Measurements from ENCODE around the gene CHMP4A.

The CHMP4A gene

DNA sequence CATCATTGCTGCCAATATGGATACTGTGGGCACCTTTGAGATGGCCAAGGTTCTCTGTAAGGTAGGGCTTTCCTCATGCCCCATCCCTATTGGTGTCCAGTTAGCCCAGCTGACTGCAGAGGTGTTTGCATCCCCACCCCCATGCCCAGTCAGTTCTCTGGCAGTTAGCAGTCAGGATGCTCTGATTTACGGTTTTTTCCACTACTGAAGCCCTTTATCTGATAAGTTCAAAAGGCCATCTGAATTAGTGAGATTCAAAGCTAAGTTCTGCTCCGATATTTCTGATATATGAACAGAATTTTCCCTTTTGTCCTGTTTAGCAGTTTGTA, 20.2 kb upstream of the CHMP4A start:
- TF ChIP-seq SUZ12 (IDR thresholded peaks at IDR 0.05) = no peak
- no peak for TF ChIP-seq FOXA1 (IDR thresholded peaks at IDR 0.05)
- TF ChIP-seq FOXM1 (IDR thresholded peaks at IDR 0.05; ENCODE audit: borderline replicate concordance) = no peak
- TF ChIP-seq, protein P1, sequence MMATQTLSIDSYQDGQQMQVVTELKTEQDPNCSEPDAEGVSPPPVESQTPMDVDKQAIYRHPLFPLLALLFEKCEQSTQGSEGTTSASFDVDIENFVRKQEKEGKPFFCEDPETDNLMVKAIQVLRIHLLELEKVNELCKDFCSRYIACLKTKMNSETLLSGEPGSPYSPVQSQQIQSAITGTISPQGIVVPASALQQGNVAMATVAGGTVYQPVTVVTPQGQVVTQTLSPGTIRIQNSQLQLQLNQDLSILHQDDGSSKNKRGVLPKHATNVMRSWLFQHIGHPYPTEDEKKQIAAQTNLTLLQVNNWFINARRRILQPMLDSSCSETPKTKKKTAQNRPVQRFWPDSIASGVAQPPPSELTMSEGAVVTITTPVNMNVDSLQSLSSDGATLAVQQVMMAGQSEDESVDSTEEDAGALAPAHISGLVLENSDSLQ (IDR thresholded peaks at IDR 0.05) = peak; percentile 47
- no peak for TF ChIP-seq BHLHE40 (IDR thresholded peaks at IDR 0.05; ENCODE audit: borderline replicate concordance)
- no peak for TF ChIP-seq LEF1 (IDR thresholded peaks at IDR 0.05; ENCODE audit: borderline replicate concordance)
- no peak for TF ChIP-seq FOXK2 (IDR thresholded peaks at IDR 0.05)
- POLR2A ChIA-PET = interaction anchor here (1.6 to 2.3 kb wide), 2 partner anchors 9 to 20 kb away, joined by 6 to 13 read pairs; partner anchors contain the start of genes CHMP4A and TINF2
- no peak for DNase-seq (ENCODE audit: extremely low spot score)
- CTCF ChIA-PET = no interaction called here

DNA sequence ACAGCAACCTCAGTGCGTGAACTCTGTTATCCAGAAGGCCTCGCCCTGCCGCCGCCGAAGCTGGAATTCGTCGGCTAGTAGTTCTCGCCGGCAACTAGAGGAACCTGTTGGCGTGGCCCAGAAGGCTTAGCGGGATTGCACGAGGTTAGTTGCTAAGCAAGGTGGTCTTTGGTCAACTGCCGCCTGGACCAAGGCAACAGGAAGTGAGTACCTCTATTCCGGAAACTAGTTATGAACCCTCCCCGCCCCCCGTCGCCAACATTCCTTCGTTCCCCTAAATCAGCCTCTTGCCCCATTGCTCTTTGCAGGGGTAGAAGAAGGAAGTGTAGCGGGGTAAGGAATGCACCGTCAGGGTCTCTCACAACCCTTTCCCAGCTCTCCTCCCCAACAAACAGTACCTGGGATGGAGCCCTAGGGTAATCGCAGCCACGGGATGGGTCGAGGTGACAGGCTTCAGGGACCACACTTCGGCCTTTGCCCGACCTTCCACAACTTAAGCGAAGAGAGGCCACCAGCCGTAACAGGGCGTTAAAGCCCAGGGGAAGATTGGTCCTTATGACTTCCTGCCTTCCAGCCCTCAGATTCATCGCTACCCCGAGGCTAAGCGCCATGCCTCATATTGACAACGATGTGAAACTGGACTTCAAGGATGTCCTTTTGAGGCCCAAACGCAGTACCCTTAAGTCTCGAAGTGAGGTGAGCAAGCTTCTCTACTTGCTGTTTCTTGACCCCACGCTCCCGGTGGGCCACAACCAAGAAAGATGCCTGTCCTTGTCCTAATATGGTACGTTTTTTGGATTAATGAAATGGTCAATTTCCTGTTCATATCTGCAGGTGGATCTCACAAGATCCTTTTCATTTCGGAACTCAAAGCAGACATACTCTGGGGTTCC, 19.6 kb upstream of the CHMP4A start, which contains the start of gene GMPR2:
GMPR2 (plus strand) TSS at position 285 of the 893 bp plus-strand sequence; CDS start at position 610, 325 bp downstream.
- no peak for DNase-seq (ENCODE audit: extremely low spot score)
- CTCF ChIA-PET = interaction anchor here (0.6 kb wide), 1 partner anchor 14 kb away, joined by 3 read pairs; no protein-coding TSS in a partner anchor
- no peak for TF ChIP-seq ARNT (IDR thresholded peaks at IDR 0.05)
- no peak for TF ChIP-seq FOXA1 (IDR thresholded peaks at IDR 0.05)
- no peak for TF ChIP-seq FOXK2 (IDR thresholded peaks at IDR 0.05)
- peak; percentile 15; the same call in 1 of the 2 replicates for TF ChIP-seq ELF4 (IDR thresholded peaks at IDR 0.05)
- TF ChIP-seq L3MBTL2 (conservative IDR thresholded peaks at IDR 0.05) = peak; percentile 79
- TF ChIP-seq FOXM1 (IDR thresholded peaks at IDR 0.05; ENCODE audit: borderline replicate concordance) = no peak
- TF ChIP-seq HDGF (IDR thresholded peaks at IDR 0.05; ENCODE audit: borderline replicate concordance) = no peak
- POLR2A ChIA-PET = interaction anchor here (0.6 to 2.3 kb wide), 4 partner anchors 9 to 86 kb away, joined by 3 to 13 read pairs (median 4); partner anchors contain the start of genes CHMP4A, PSME2, RNF31 and TINF2

DNA sequence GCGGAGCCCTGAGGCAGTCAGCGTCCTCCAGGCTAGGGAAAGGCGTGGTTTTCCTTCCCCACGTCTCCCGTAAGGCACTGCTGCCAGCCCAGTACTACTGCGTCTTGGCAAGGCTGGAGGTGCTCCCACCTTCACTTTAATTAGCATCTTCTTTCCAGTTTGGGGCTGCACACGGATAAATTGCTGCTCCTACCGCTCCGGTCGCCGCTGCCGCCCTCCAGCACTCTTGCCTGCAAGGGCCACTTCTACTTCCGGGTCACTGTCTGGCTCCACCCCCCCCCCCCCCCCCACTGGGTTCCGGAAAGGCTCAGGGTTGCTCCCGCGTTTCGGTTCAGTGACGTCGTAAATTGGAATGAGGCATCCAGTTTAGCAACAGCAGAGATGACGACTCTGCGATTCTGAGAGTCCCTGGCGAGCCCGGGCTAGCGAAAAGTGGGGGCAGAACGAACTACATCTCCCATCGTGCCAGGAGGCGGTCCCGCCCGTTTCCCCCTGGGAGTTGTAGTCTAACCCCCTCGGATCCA, 18.9 kb upstream of the CHMP4A start, which contains the start of gene NEDD8:
NEDD8 (minus strand) TSS at position 247 of the 524 bp plus-strand sequence; CDS start at position 147, 100 bp downstream.
- TF ChIP-seq SUZ12 (IDR thresholded peaks at IDR 0.05) (peak; percentile 75), ELF4 (IDR thresholded peaks at IDR 0.05) (peak; percentile 69; the same call in 1 of the 2 replicates), L3MBTL2 (conservative IDR thresholded peaks at IDR 0.05) (no peak), FOXK2 (IDR thresholded peaks at IDR 0.05) (no peak), SP1 (IDR thresholded peaks at IDR 0.05) (no peak)
- CTCF ChIA-PET = no interaction called here
- peak; percentile 89 for DNase-seq (ENCODE audit: extremely low spot score)
- POLR2A ChIA-PET = interaction anchor here (0.6 to 2.3 kb wide), 4 partner anchors 10 to 85 kb away, joined by 3 to 13 read pairs (median 4); partner anchors contain the start of genes CHMP4A, PSME2, RNF31 and TINF2

DNA sequence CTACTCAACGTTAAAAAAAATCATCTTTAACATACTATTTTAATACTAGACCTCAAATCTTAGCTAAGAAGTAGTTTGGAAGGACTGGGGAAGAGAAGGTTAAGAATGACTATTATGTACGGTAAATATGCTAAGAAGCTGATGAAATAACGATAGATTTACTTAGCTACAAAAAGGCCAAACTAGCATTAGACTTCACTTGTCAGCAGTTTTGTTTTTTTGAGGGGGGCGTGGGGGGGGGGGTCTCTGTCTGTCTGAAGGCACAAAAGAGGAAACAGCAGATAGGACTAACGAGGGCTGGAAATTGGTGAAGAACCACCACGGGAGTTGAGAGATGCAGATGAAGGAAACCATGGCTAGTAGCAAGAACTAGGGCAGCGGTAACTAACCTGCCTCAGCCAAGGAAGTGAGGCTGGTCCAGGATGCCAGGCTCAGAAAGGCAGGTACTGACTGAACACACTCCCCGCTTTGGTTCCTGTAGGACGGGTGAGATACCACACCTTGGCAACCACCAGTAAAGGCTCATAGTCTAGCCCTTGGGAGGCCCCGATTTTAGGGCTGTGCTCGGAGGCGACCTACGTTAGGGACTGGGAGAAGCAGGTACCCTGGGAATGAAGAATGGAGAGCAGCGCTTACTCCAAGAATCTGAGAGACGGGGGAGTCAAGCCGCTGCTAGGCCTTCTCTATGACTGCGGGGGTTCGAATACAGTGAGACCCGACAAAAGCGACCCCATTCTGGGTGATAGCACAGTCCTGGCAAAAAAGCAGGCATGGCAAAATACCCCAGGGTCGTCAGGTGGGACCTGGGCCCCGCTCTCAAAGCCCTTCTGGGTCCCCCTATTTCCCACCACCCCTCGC, 18.2 kb upstream of the CHMP4A start:
- POLR2A ChIA-PET = interaction anchor here (1.0 to 1.4 kb wide), 2 partner anchors 11 to 18 kb away, joined by 4 to 8 read pairs; partner anchors contain the start of genes CHMP4A and TINF2
- no peak for DNase-seq (ENCODE audit: extremely low spot score)
- TF ChIP-seq ARNT (IDR thresholded peaks at IDR 0.05) (no peak), BHLHE40 (IDR thresholded peaks at IDR 0.05; ENCODE audit: borderline replicate concordance) (no peak), ELF4 (IDR thresholded peaks at IDR 0.05) (no peak), CTBP1 (IDR thresholded peaks at IDR 0.05; ENCODE audit: borderline replicate concordance) (no peak), LEF1 (IDR thresholded peaks at IDR 0.05; ENCODE audit: borderline replicate concordance) (no peak), ZNF384 (IDR thresholded peaks at IDR 0.05) (no peak), HDGF (IDR thresholded peaks at IDR 0.05; ENCODE audit: borderline replicate concordance) (no peak), SP1 (IDR thresholded peaks at IDR 0.05) (no peak), FOXM1 (IDR thresholded peaks at IDR 0.05; ENCODE audit: borderline replicate concordance) (no peak), FOXK2 (IDR thresholded peaks at IDR 0.05) (no peak), TARDBP (IDR thresholded peaks at IDR 0.05) (no peak), SUZ12 (IDR thresholded peaks at IDR 0.05) (no peak), FOXA1 (IDR thresholded peaks at IDR 0.05) (no peak), NFRKB (IDR thresholded peaks at IDR 0.05) (no peak)
- TF ChIP-seq, protein P1 (IDR thresholded peaks at IDR 0.05) = no peak
- CTCF ChIA-PET = no interaction called here

DNA sequence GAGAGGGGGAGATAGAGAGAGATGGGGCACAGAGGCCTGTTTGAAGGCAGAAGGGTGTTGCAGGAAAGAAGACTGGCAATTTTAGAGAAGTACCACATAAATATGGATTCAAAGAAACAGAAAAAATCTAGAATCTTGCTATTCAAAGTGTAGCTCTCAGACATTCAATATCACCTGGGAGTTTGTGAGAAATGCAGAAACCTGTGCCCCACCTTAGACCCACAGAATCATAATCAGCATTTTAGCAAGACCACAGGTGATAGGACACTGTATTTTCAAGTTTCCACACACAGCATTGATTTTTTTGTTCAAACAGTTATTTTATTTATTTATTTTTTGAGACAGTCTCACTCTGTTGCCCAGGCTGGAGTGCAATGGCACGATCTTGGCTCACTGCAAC, 15.6 kb upstream of the CHMP4A start:
- DNase-seq (ENCODE audit: extremely low spot score) = no peak
- no peak for TF ChIP-seq HDGF (IDR thresholded peaks at IDR 0.05; ENCODE audit: borderline replicate concordance)
- TF ChIP-seq FOXM1 (IDR thresholded peaks at IDR 0.05; ENCODE audit: borderline replicate concordance) = no peak
- TF ChIP-seq SUZ12 (IDR thresholded peaks at IDR 0.05) = no peak
- TF ChIP-seq FOXK2 (IDR thresholded peaks at IDR 0.05) = no peak
- no peak for TF ChIP-seq SP1 (IDR thresholded peaks at IDR 0.05)
- TF ChIP-seq ARNT (IDR thresholded peaks at IDR 0.05) = no peak
- no peak for TF ChIP-seq BHLHE40 (IDR thresholded peaks at IDR 0.05; ENCODE audit: borderline replicate concordance)
- no peak for TF ChIP-seq ELF4 (IDR thresholded peaks at IDR 0.05)
- no peak for TF ChIP-seq FOXA1 (IDR thresholded peaks at IDR 0.05)
- no peak for TF ChIP-seq CTBP1 (IDR thresholded peaks at IDR 0.05; ENCODE audit: borderline replicate concordance)
- no peak for TF ChIP-seq LEF1 (IDR thresholded peaks at IDR 0.05; ENCODE audit: borderline replicate concordance)
- TF ChIP-seq, protein P1 (IDR thresholded peaks at IDR 0.05) = no peak
- TF ChIP-seq TARDBP (IDR thresholded peaks at IDR 0.05) = no peak
- no peak for TF ChIP-seq NFRKB (IDR thresholded peaks at IDR 0.05)
- TF ChIP-seq ZNF384 (IDR thresholded peaks at IDR 0.05) = no peak
- no peak for TF ChIP-seq L3MBTL2 (conservative IDR thresholded peaks at IDR 0.05)
- ChIA-PET POLR2A (interaction anchor here (1.6 to 2.3 kb wide), 2 partner anchors 13 to 16 kb away, joined by 6 to 9 read pairs; partner anchors contain the start of genes CHMP4A and TINF2), CTCF (no interaction called here)
